GM19238 (cell line): Measurements from ENCODE around the gene CD36.

ENCODE experiments used
- DNase-seq: peaks from one replicate; pipeline ENCODE4 v3.0.0; 2011; ENCODE audit warnings: low spot score; ENCODE audit not compliant: insufficient read length

CD36 gene

DNA sequence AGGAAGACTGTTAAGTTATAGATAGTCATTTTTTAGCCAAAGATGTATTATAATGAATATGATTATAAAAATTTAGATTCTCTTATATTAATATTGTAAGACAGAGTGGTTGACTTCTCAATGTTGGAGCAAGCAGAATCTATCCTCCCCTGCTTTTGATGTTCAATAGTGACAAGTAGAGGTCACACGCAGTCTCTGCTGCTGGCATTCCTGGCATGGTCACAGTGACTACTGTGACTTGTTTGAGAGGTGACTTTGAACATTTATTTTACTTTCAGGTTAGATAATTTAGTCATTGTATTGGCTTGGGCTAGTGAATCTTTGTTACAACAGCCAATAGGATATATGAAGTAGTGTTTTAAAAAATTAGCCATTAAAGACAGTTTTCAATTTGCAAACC is 13.7 kb upstream of the CD36 start:
- no peak for DNase-seq

GRCh38 chr7:80629023-80629422 is 9.4 kb upstream of the CD36 start:
- DNase-seq, result no peak

GRCh38 chr7:80630608-80631405 is 7.6 kb upstream of the CD36 start:
- DNase-seq, result no peak

- no peak for DNase-seq
Measured at GRCh38 chr7:80631421-80631820, 7.0 kb upstream of the CD36 start.

- DNase-seq, result no peak
Measured at GRCh38 chr7:80632139-80632538, 6.3 kb upstream of the CD36 start.

DNA sequence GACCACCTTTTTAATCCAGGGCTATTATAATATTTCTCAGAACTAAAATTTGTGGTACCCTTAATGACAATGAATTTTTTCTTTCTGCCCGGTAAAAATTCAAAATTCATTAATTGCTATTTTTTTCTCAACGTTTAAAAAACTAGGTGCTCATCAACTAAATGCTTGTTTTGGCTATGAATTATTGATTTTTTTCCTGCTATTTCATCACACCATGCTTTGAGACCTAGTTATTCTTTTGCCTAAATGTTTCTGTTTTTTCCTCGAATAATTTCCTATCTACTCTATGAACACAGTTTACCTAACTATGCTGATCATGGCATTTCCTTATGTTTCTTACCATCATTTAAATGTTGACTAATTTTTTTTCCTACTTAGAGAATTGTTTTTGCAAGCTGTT is 5.6 kb upstream of the CD36 start:
- DNase-seq, result no peak

GRCh38 chr7:80634505-80634904 is 3.9 kb upstream of the CD36 start:
- DNase-seq, result no peak

DNA sequence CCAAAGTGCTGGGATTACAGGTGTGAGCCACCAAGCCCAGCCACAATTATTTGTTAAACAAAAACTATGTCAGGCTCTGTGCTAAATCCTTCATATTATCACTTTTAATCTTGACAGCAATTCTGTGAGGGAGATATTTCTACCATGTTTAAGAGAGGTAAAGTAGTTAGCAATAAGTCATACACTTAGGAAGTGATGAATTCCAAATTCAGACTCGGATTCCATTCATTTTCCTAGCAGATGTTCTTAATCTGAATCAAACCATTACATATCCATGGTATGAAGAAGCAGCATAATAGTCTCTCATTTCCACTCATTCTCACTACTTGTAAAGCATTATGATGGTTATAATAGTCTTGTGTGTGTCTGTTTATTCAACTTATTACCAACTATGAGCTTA is 2.9 kb upstream of the CD36 start:
- DNase-seq, result no peak

GRCh38 chr7:80635998-80636397 is 2.4 kb upstream of the CD36 start:
- no peak for DNase-seq

DNA sequence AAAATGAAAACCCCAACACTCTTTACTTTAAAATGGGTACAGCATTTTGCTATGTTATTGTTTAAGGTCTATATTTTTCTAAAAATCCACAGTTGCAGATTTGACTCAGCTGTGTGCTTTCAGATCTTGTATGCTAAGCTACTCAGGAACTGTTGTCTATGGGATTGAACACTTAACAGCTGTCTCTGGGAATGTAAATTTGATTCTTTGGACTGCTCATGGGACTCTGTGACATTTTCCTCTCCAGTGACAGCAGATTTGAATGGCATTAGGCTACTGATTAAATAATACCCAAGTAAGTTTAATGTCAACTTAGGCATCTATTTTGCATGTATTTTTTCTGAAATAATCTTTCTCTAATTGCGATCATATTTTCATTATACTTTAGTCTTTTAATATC is 1.7 kb upstream of the CD36 start:
- no peak for DNase-seq

DNA sequence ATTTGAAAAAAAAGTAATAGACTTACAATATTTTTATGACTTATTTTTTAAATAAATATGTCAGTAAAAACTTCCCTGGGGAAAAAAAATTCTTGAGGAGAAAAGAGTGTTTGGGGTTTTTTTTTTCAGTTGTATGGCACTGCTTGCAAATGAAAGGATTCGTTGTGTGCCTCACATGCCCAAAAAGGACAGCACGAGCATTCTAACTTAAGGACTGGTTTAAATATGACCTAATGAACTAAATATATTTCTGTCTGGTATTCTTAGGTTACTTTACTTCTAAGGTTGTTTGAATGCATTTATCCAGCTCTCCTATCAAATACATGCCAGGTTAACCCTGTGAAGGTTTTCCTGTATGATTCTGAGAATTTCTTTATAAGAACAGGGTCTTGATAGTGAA is 988 bp upstream of the CD36 start:
- no peak for DNase-seq

GRCh38 chr7:80639011-80639410 is 569 bp downstream of the CD36 start:
- no peak for DNase-seq

GRCh38 chr7:80640846-80641245 is 2.4 kb downstream of the CD36 start:
- no peak for DNase-seq

DNA sequence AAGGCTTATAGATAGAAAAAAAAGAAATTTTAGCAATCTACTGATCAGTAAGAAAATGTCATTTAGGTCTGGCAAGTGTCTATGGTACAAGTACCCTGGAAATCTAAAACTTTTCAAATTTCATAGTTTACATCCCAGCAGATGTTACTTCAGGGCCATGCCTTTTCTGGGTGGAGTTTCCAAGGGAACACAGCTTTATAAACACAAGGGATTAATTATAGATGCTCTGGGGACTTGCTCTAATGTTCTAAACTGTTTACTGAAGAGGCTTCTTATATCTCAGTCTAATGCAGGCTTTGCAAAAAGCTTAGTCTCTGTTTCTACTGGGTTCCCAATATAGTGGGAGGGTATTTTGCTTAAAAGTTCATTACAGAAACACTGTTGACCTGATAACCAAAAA is 3.1 kb downstream of the CD36 start:
- DNase-seq, result no peak

- no peak for DNase-seq
Measured at GRCh38 chr7:80642871-80643270, 4.4 kb downstream of the CD36 start.

- DNase-seq, result no peak
Measured at GRCh38 chr7:80643336-80643915, 5.0 kb downstream of the CD36 start.

DNA sequence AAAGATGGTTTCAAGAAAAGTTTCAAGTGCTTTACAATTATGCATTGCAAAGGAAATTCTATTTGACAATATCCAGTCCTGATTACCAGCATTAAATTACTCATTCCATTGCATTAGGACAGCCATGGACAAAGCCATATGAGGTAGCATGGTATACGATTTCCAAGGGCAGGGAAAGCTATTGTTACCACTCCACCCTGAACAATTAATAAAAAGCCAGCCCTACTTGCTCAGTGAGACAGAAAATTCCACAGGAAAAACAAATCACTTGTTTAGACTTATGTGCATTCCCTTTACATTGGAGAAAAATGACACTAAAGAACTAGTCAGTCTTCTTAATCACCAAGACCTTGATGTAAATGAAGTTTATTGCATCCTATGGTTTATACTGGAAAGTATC is 5.6 kb downstream of the CD36 start:
- DNase-seq, result no peak

GRCh38 chr7:80646083-80646865 is 7.8 kb downstream of the CD36 start:
- no peak for DNase-seq

GRCh38 chr7:80647436-80647835 is 9.0 kb downstream of the CD36 start:
- no peak for DNase-seq

GRCh38 chr7:80648031-80648600 is 9.7 kb downstream of the CD36 start:
- DNase-seq, result no peak

DNA sequence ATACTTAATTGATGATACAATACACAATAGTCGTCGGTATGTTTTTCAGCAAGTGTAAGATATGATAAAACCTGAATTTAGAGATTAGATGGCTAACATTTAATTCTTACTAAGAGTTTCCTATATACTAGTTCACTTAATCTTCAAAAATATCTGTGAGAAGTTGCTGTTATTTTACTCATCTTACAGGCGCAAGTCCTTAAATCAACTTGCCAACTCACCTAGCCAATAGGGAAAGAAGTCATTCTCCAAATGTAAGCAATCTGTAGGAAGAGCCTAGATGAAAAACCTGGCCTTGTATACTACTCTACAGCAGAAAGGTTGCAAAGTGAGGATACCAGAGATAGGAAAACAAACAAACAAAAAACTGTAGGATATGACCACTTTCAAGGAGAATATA is 10.6 kb downstream of the CD36 start:
- no peak for DNase-seq

DNA sequence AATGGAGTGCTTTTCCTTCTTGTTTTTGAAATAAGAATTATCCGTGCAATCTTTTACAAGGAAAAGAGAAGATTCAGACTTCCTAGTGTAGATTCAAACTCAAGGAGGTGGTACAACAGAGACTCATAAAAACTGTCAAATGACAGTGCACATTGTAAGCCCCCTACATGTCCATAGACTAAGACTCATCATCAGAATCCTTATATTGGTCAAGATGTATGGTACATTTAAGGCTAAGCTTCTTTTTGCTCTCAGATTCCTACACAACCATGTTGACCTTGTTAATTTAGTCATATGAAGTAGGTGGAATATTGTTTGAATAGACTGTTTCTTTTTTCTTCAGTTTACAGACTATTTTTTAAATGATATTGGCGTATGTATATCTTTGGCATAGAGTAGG is 11.6 kb downstream of the CD36 start:
- no peak for DNase-seq
